Lower lobe of right lung (tissue), 2 donors: ENCODE results near the gene AATF. TPM values are rescaled to one million over a fixed set of nuclear protein-coding genes. Genes with fewer than 3 reads are reported as not detected.

Experiments
- ATAC-seq, 2 donors: fragments of 200-7000 bp; cut with Tn5 transposase; one replicate each; pipeline ENCODE4 v1.9.1; 2020 to 2022; ENCODE audit warnings: mild to moderate bottlenecking in 2 of 2, moderate library complexity in 2 of 2
- DNase-seq: peaks from one replicate; pipeline ENCODE4 v3.0.0-alpha.2; 2020
- H3K27ac ChIP-seq: fragments of 200-600 bp; one replicate; pipeline ENCODE4 v1.8.0; 2022
- H3K27me3 ChIP-seq: fragments of 200-600 bp; one replicate; pipeline ENCODE4 v1.8.0; 2022; ENCODE audit warnings: low read depth
- H3K36me3 ChIP-seq: fragments of 200-600 bp; one replicate; pipeline ENCODE4 v1.8.0; 2022; ENCODE audit warnings: mild to moderate bottlenecking
- H3K4me1 ChIP-seq: fragments of 200-600 bp; one replicate; pipeline ENCODE4 v1.8.0; 2022
- H3K4me3 ChIP-seq: fragments of 200-600 bp; one replicate; pipeline ENCODE4 v1.8.0; 2022; ENCODE audit warnings: mild to moderate bottlenecking
- H3K9me3 ChIP-seq: fragments of 200-600 bp; one replicate; pipeline ENCODE4 v1.8.0; 2022
- CTCF ChIP-seq: fragments of 200-600 bp; IDR thresholded peaks from one replicate; pipeline ENCODE4 v1.8.0; 2022; ENCODE audit warnings: antibody characterized with exemption, mild to moderate bottlenecking
- intact Hi-C: fragments of 100-400 bp; cut with DNase I; formaldehyde crosslinking; loops from one replicate; pipeline ENCODE4 v1.11.0; 2022
- total RNA-seq: library from RNA; stranded (reverse); fragmentation: NEBNext Ultra II Directional; extraction: Animal tissue kit (Norgen Biotek cat#: 25700); gene quantifications from one replicate; pipeline ENCODE4 v1.2.1, GENCODE V29; 2021
- donor health status: DM: no; HTN: yes; CAD: no; lungs with severe emphysema.

Gene AATF
- total RNA-seq, 1 donor from 2014 or later: 39.6 TPM

GRCh38 chr17:37088913-37089312, 140.2 kb downstream of the AATF start:
- no peak for TF ChIP-seq CTCF
- intact Hi-C loops: no loop called here
- Histone ChIP-seq H3K27ac (no peak overlapping the region), H3K4me3 (no peak overlapping the region), H3K27me3 (no peaks in the 10 kb centered on the region), H3K36me3 (peaks cover 48% of the 10 kb centered on the region), H3K4me1 (no peaks in the 10 kb centered on the region), H3K9me3 (no peaks in the 10 kb centered on the region)
- DNase-seq: no peak
- ATAC-seq: no peak

GRCh38 chr17:37089956-37090355, 141.2 kb downstream of the AATF start:
- Histone ChIP-seq H3K4me3 (no peak overlapping the region), H3K27ac (no peak overlapping the region), H3K9me3 (no peaks in the 10 kb centered on the region), H3K27me3 (no peaks in the 10 kb centered on the region), H3K4me1 (no peaks in the 10 kb centered on the region), H3K36me3 (peaks cover 56% of the 10 kb centered on the region)
- intact Hi-C loops: no loop called here
- DNase-seq (no peak), ATAC-seq (peak; percentile 44 to 63)
- TF ChIP-seq CTCF: no peak

- no peaks in the 10 kb centered on the region for H3K4me1 ChIP-seq
- no peaks in the 10 kb centered on the region for H3K9me3 ChIP-seq
- DNase-seq: no peak
- H3K27ac ChIP-seq: no peak overlapping the region
- ATAC-seq: no peak
- peaks cover 60% of the 10 kb centered on the region for H3K36me3 ChIP-seq
- TF ChIP-seq CTCF: no peak
- H3K27me3 ChIP-seq: no peaks in the 10 kb centered on the region
- intact Hi-C loops: no loop called here
- H3K4me3 ChIP-seq: no peak overlapping the region
Measured at GRCh38 chr17:37090941-37091340, 142.2 kb downstream of the AATF start.

GRCh38 chr17:37092071-37092470, 143.3 kb downstream of the AATF start:
- Histone ChIP-seq H3K9me3 (no peaks in the 10 kb centered on the region), H3K36me3 (peaks cover 60% of the 10 kb centered on the region), H3K4me3 (no peak overlapping the region), H3K27me3 (no peaks in the 10 kb centered on the region), H3K27ac (no peak overlapping the region), H3K4me1 (no peaks in the 10 kb centered on the region)
- no peak for ATAC-seq
- DNase-seq: no peak
- intact Hi-C loops: no loop called here
- no peak for TF ChIP-seq CTCF

GRCh38 chr17:37092701-37093100, 143.9 kb downstream of the AATF start:
- H3K36me3 ChIP-seq: peaks cover 65% of the 10 kb centered on the region
- intact Hi-C loops: no loop called here
- ATAC-seq: no peak

More at GRCh38 chr17:37092701-37093100, 143.9 kb downstream of the AATF start:
- no peaks in the 10 kb centered on the region for H3K9me3 ChIP-seq
- H3K27me3 ChIP-seq: no peaks in the 10 kb centered on the region
- no peak for TF ChIP-seq CTCF
- DNase-seq: no peak
- H3K27ac ChIP-seq: no peak overlapping the region
- H3K4me3 ChIP-seq: no peak overlapping the region
- H3K4me1 ChIP-seq: no peaks in the 10 kb centered on the region
